AML-193 (cell line): ENCODE measurements around the gene NECAP2.
"Not testable (repeated sequence)": the region's sequence is repeated elsewhere in the genome, so short reads cannot be mapped to it uniquely, and the experiment has no call there.

Experiments used
- DNase-seq, 2 experiments: peaks; one replicate each; lab custom pipeline; 2025; lab: John Stamatoyannopoulos, UW

NECAP2 gene

DNA sequence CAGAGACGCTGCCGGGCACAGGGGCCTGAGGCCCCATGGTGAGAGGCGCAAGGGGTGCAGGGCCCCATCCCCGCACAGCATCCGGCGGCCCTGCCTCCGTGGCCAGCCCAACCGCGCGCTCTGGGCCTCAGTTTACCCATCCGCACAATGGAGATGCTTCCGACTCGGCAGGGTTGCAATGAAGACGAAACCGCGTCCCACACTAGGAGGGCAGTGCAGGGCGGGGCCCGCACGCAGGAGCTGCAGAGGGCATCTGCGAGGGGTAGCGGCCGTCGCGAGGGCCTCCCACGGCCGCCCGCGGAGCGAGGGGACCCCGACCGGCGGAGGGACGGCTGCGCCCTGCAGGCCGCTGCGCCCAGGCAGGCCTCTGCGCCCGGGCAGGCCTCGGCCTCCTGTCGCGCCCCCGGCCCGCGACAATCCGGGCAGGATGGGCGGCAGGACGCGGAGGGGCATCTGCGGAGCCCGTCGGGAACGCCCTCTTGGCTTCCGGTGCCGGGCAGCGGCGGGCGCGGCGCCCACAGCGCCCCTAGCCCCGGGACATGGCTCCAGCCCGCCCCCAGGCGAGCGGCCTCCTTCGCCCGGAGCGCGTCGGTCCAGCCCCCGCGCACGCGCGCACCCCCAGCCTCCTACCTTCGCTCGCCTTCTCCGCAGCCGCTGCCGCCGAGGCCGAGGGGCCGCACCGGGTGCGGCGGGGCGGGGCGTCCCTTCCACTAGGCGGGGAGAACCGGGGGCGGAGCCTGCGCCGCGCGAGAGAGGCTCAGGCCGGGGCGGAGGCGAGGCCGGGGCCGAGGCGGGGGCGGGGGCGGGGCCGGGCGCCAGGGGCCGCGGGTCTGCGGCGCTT lies 58.3 kb downstream of the NECAP2 start:
- DNase-seq = peak; percentile 38 to 62

- DNase-seq = not testable (repeated sequence)
Measured at GRCh38 chr1:16500466-16500865, 59.9 kb downstream of the NECAP2 start.

DNA sequence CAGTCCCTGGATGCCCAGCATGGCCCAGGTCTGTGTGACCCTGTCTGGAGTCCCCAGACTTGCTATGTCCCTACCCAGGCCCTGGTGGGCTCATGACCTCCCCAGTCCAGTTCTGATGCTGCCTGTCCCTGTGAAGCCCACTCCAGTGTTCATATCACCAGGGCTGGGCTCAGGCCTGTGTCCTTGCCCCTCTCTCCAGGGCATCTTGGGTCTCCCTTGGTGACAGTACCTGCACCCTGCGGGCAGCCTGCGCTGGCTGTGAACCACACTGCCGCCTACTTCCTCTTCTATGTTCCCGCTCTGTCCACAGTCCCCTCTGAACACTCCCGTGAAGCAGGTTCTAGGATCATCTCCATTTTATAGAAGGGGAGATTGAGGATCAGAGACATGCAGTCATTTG lies 60.5 kb downstream of the NECAP2 start:
- not testable (repeated sequence) for DNase-seq

GRCh38 chr1:16501446-16501845 lies 60.9 kb downstream of the NECAP2 start:
- not testable (repeated sequence) for DNase-seq

DNA sequence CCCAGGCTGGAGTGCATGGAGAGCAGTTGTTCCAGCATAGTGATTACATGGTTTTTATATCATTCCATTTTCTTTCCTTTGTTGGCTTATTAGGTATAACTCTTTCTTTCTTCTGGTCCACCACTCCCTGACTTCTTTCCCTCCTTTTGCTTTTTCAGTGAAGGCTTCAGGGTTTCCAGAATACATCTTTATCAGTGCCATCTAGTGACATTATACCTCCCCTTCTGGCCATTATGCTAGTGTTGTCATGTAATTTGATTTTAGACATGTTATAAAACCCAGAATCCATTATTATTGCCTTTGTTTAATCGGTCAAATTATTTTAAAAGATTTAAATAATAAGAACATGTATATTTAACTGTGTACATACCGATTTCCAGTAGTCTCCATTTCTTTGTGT lies 63.0 kb downstream of the NECAP2 start:
- DNase-seq = no peak

GRCh38 chr1:16505870-16506269 lies 65.3 kb downstream of the NECAP2 start:
- not testable (repeated sequence) for DNase-seq

DNA sequence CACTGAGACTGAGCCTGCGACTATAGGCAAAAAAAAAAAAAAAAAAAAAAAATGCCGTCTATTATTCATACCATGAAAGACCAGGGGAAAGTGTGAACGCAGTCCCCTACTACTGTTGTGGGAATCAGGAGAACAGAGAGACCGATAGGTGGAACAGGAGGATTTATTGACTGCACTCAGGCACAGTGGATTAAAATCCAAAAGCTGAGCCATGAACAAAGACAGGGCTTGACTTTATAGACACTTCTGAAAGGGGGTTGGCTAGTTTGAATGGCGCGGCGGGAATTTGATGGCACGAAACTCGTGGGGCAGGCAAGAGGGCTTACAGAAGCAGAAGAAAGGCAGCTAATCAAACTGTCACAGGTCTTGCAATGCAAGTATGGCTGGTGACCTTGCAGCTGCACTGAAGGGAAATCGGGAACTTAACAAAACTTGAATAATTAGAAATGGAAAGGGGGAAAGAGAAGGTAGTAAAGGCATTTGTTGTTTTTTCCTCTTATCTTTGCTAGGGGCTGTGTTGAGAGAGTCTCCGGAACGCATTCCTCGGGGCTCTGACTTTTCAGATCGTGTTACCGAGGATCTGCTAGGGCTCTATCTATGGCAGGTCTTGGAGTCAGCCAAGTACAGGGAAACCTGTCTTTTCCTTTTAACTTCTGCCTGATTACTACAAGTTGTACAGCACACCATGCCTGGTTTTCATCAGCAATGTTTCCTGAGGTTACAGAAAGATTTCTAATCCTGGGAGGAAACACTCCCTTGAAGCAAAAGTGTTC lies 66.0 kb downstream of the NECAP2 start:
- not testable (repeated sequence) for DNase-seq

- peak in 1 of 2 experiments; percentile 12 for DNase-seq
Measured at GRCh38 chr1:16508861-16509445, 68.4 kb downstream of the NECAP2 start.
